Glutamatergic neuron (in vitro differentiated cells): ENCODE results near the gene SYT1. TPM values are rescaled to one million over a fixed set of nuclear protein-coding genes. Genes with fewer than 3 reads are reported as not detected.
A peak's percentile ranks its signal among the peaks of the same experiment; 100 is the strongest.

Experiments
- DNase-seq: peaks from one replicate; pipeline ENCODE4 v3.0.0; 2022
- H3K27ac Mint-ChIP-seq: one replicate; pipeline ENCODE4 v1.8.0; 2020; ENCODE audit warnings: mild to moderate bottlenecking, mixed read lengths, inconsistent platforms; ENCODE audit not compliant: unreplicated experiment
- H3K27me3 Mint-ChIP-seq: one replicate; pipeline ENCODE4 v1.8.0; 2020; ENCODE audit warnings: mild to moderate bottlenecking, moderate library complexity, mixed read lengths, inconsistent platforms; ENCODE audit not compliant: unreplicated experiment
- H3K36me3 Mint-ChIP-seq: one replicate; pipeline ENCODE4 v1.8.0; 2020; ENCODE audit warnings: mild to moderate bottlenecking, mixed read lengths, inconsistent platforms; ENCODE audit not compliant: unreplicated experiment
- H3K4me1 Mint-ChIP-seq: one replicate; pipeline ENCODE4 v1.8.0; 2020; ENCODE audit warnings: mild to moderate bottlenecking, low read depth, mixed read lengths, inconsistent platforms; ENCODE audit not compliant: unreplicated experiment
- H3K4me3 Mint-ChIP-seq: one replicate; pipeline ENCODE4 v1.8.0; 2020; ENCODE audit warnings: mild to moderate bottlenecking, mixed read lengths, inconsistent platforms; ENCODE audit not compliant: unreplicated experiment
- H3K9me3 Mint-ChIP-seq: one replicate; pipeline ENCODE4 v1.8.0; 2020; ENCODE audit warnings: mild to moderate bottlenecking, moderate library complexity, mixed read lengths, inconsistent platforms; ENCODE audit not compliant: unreplicated experiment
- total RNA-seq: library from RNA; stranded (reverse); fragmentation: NEBNext Ultra II Directional; extraction: Animal tissue kit (Norgen Biotek cat#: 25700); gene quantifications from one replicate; pipeline ENCODE4 v1.2.1, GENCODE V29; 2021; ENCODE audit not compliant: unreplicated experiment
- TF ChIP-seq, protein P1 (sequence below): fragments of 200-600 bp; sonication (generic); IDR thresholded peaks from one replicate; pipeline ENCODE4 v1.5.0; 2021; ENCODE audit not compliant: partially characterized antibody, unreplicated experiment

SYT1 gene
- total RNA-seq, 1 donor from 2014 or later = 155 TPM

DNA sequence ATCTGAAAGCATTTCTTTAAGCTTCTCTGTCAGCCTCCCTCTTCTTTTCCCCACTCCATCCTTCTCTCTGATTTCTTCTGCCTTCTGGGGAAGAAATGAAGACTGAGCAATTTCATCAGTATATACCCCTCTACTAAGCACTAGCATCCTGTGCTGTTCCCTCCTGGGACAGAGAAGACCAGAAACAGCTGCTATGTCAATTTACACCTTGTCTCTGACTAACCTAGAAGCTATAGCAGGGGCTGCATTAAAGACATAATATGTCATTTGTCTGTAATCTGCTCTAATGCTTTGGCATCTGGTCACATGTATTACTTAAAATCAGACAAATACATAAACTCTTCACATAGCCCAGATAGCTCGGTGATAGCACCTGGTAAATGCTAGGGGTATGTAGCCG is 529.3 kb downstream of the SYT1 start:
- H3K9me3 Mint-ChIP-seq = peaks cover 3% of the 10 kb centered on the region
- DNase-seq = no peak
- TF ChIP-seq, protein P1, sequence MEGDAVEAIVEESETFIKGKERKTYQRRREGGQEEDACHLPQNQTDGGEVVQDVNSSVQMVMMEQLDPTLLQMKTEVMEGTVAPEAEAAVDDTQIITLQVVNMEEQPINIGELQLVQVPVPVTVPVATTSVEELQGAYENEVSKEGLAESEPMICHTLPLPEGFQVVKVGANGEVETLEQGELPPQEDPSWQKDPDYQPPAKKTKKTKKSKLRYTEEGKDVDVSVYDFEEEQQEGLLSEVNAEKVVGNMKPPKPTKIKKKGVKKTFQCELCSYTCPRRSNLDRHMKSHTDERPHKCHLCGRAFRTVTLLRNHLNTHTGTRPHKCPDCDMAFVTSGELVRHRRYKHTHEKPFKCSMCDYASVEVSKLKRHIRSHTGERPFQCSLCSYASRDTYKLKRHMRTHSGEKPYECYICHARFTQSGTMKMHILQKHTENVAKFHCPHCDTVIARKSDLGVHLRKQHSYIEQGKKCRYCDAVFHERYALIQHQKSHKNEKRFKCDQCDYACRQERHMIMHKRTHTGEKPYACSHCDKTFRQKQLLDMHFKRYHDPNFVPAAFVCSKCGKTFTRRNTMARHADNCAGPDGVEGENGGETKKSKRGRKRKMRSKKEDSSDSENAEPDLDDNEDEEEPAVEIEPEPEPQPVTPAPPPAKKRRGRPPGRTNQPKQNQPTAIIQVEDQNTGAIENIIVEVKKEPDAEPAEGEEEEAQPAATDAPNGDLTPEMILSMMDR = no peak
- H3K36me3 Mint-ChIP-seq = no peaks in the 10 kb centered on the region
- peak overlapping the region; percentile 52 for H3K27ac Mint-ChIP-seq
- peaks cover 11% of the 10 kb centered on the region for H3K4me1 Mint-ChIP-seq
- no peak overlapping the region for H3K4me3 Mint-ChIP-seq
- H3K27me3 Mint-ChIP-seq = peaks cover 3% of the 10 kb centered on the region

- H3K4me3 Mint-ChIP-seq = no peak overlapping the region
- H3K9me3 Mint-ChIP-seq = no peaks in the 10 kb centered on the region
- H3K27ac Mint-ChIP-seq = no peak overlapping the region
- H3K4me1 Mint-ChIP-seq = peaks cover 22% of the 10 kb centered on the region
- H3K36me3 Mint-ChIP-seq = no peaks in the 10 kb centered on the region
- H3K27me3 Mint-ChIP-seq = peaks cover 1% of the 10 kb centered on the region
- no peak for DNase-seq
- TF ChIP-seq, protein P1 = no peak
Measured at GRCh38 chr12:79397609-79398008, 533.0 kb downstream of the SYT1 start.

GRCh38 chr12:79400481-79400880 is 535.9 kb downstream of the SYT1 start:
- H3K4me1 Mint-ChIP-seq = peaks cover 14% of the 10 kb centered on the region
- no peak overlapping the region for H3K27ac Mint-ChIP-seq
- peaks cover 4% of the 10 kb centered on the region for H3K27me3 Mint-ChIP-seq
- H3K4me3 Mint-ChIP-seq = no peak overlapping the region
- no peak for DNase-seq
- no peaks in the 10 kb centered on the region for H3K36me3 Mint-ChIP-seq
- peaks cover 2% of the 10 kb centered on the region for H3K9me3 Mint-ChIP-seq
- TF ChIP-seq, protein P1 = no peak

GRCh38 chr12:79402606-79403005 is 538.0 kb downstream of the SYT1 start:
- Mint-ChIP-seq H3K4me1 (peaks cover 14% of the 10 kb centered on the region), H3K36me3 (no peaks in the 10 kb centered on the region), H3K4me3 (no peak overlapping the region), H3K9me3 (peaks cover 2% of the 10 kb centered on the region), H3K27me3 (peaks cover 4% of the 10 kb centered on the region), H3K27ac (no peak overlapping the region)
- DNase-seq = no peak
- TF ChIP-seq, protein P1 = no peak

- Mint-ChIP-seq H3K9me3 (peaks cover 4% of the 10 kb centered on the region), H3K4me3 (no peak overlapping the region), H3K27ac (no peak overlapping the region), H3K36me3 (no peaks in the 10 kb centered on the region), H3K27me3 (peaks cover 2% of the 10 kb centered on the region), H3K4me1 (peaks cover 13% of the 10 kb centered on the region)
- TF ChIP-seq, protein P1 = no peak
- no peak for DNase-seq
Measured at GRCh38 chr12:79406993-79407392, 542.4 kb downstream of the SYT1 start.
